ENCODE data around the gene PPAT.
A peak's percentile ranks its signal among the peaks of the same experiment; 100 is the strongest.

The PPAT gene

GRCh38 chr4:56406151-56406550 lies 29.3 kb downstream of the PPAT start:
- no peak for DNase-seq (ENCODE audit: low read depth, low spot score)
- no peak overlapping the region for H3K9ac ChIP-seq (ENCODE audit: insufficient read length, low read depth)
- H3K36me3 ChIP-seq (ENCODE audit: insufficient read depth, insufficient read length, low read length), result peaks cover 45% of the 10 kb centered on the region
- H3K4me1 ChIP-seq (ENCODE audit: insufficient read depth, insufficient read length), result no peaks in the 10 kb centered on the region
- H3K9me3 ChIP-seq (ENCODE audit: insufficient read depth, low read length), result no peaks in the 10 kb centered on the region
- H3K27me3 ChIP-seq (ENCODE audit: insufficient read depth, insufficient read length), result no peaks in the 10 kb centered on the region
- no peak overlapping the region for H3K4me3 ChIP-seq (ENCODE audit: insufficient read length, low read depth)
- no peak for TF ChIP-seq SUZ12 (IDR thresholded peaks at IDR 0.05; ENCODE audit: extremely low read depth, insufficient read depth, insufficient read length)
- no peak for TF ChIP-seq YY1 (IDR thresholded peaks at IDR 0.05; ENCODE audit: insufficient read depth, insufficient read length)
- TF ChIP-seq ZNF274 (IDR thresholded peaks at IDR 0.05; ENCODE audit: low read depth, low read length), result no peak

GRCh38 chr4:56405016-56405415 lies 30.4 kb downstream of the PPAT start:
- no peak overlapping the region for H3K4me3 ChIP-seq (ENCODE audit: insufficient read length, low read depth)
- H3K9me3 ChIP-seq (ENCODE audit: insufficient read depth, low read length), result no peaks in the 10 kb centered on the region
- no peaks in the 10 kb centered on the region for H3K27me3 ChIP-seq (ENCODE audit: insufficient read depth, insufficient read length)
- H3K36me3 ChIP-seq (ENCODE audit: insufficient read depth, insufficient read length, low read length), result peaks cover 54% of the 10 kb centered on the region
- no peak overlapping the region for H3K9ac ChIP-seq (ENCODE audit: insufficient read length, low read depth)
- no peaks in the 10 kb centered on the region for H3K4me1 ChIP-seq (ENCODE audit: insufficient read depth, insufficient read length)
- DNase-seq (ENCODE audit: low read depth, low spot score), result no peak
- TF ChIP-seq SUZ12 (IDR thresholded peaks at IDR 0.05; ENCODE audit: extremely low read depth, insufficient read depth, insufficient read length), result no peak

GRCh38 chr4:56400560-56400959 lies 34.9 kb downstream of the PPAT start:
- Histone ChIP-seq H3K9me3 (ENCODE audit: insufficient read depth, low read length) (no peaks in the 10 kb centered on the region), H3K27me3 (ENCODE audit: insufficient read depth, insufficient read length) (no peaks in the 10 kb centered on the region), H3K9ac (ENCODE audit: insufficient read length, low read depth) (no peak overlapping the region), H3K4me1 (ENCODE audit: insufficient read depth, insufficient read length) (no peaks in the 10 kb centered on the region), H3K36me3 (ENCODE audit: insufficient read depth, insufficient read length, low read length) (peaks cover 67% of the 10 kb centered on the region), H3K4me3 (ENCODE audit: insufficient read length, low read depth) (no peak overlapping the region)
- TF ChIP-seq SUZ12 (IDR thresholded peaks at IDR 0.05; ENCODE audit: extremely low read depth, insufficient read depth, insufficient read length) (no peak), ZNF274 (IDR thresholded peaks at IDR 0.05; ENCODE audit: low read depth, low read length) (no peak), YY1 (IDR thresholded peaks at IDR 0.05; ENCODE audit: insufficient read depth, insufficient read length) (no peak)
- peak; percentile 13 for DNase-seq (ENCODE audit: low read depth, low spot score)

GRCh38 chr4:56391270-56391669 lies 44.1 kb downstream of the PPAT start:
- H3K9ac ChIP-seq (ENCODE audit: insufficient read length, low read depth), result no peak overlapping the region
- no peaks in the 10 kb centered on the region for H3K27me3 ChIP-seq (ENCODE audit: insufficient read depth, insufficient read length)
- no peaks in the 10 kb centered on the region for H3K9me3 ChIP-seq (ENCODE audit: insufficient read depth, low read length)
- H3K36me3 ChIP-seq (ENCODE audit: insufficient read depth, insufficient read length, low read length), result peaks cover 26% of the 10 kb centered on the region
- no peak for TF ChIP-seq YY1 (IDR thresholded peaks at IDR 0.05; ENCODE audit: insufficient read depth, insufficient read length)
- no peak for TF ChIP-seq SUZ12 (IDR thresholded peaks at IDR 0.05; ENCODE audit: extremely low read depth, insufficient read depth, insufficient read length)
- TF ChIP-seq ZNF274 (IDR thresholded peaks at IDR 0.05; ENCODE audit: low read depth, low read length), result no peak
- H3K4me3 ChIP-seq (ENCODE audit: insufficient read length, low read depth), result no peak overlapping the region
- no peaks in the 10 kb centered on the region for H3K4me1 ChIP-seq (ENCODE audit: insufficient read depth, insufficient read length)
- no peak for DNase-seq (ENCODE audit: low read depth, low spot score)

DNA sequence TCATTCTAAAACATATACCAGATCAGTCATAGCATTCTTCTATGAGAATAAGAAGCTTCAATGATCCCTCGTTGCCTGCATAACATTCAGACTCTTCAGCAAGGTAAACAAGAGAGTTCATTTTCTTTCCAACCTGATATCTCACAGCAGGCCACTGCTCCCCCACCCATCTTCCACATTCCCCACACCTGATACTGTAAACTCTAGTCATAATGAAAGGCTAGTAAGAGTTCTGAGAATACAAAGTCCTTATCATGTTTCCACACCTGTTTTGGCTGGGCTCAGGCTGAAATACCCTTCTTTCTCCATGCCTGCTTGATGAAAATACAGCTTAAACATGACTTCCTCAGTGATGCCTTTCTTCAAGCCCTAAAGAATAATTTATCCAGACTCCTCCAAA lies 45.9 kb downstream of the PPAT start:
- Histone ChIP-seq H3K4me3 (ENCODE audit: insufficient read length, low read depth) (no peak overlapping the region), H3K4me1 (ENCODE audit: insufficient read depth, insufficient read length) (no peaks in the 10 kb centered on the region), H3K36me3 (ENCODE audit: insufficient read depth, insufficient read length, low read length) (peaks cover 18% of the 10 kb centered on the region), H3K27me3 (ENCODE audit: insufficient read depth, insufficient read length) (no peaks in the 10 kb centered on the region), H3K9ac (ENCODE audit: insufficient read length, low read depth) (no peak overlapping the region), H3K9me3 (ENCODE audit: insufficient read depth, low read length) (no peaks in the 10 kb centered on the region)
- no peak for DNase-seq (ENCODE audit: low read depth, low spot score)
- TF ChIP-seq SUZ12 (IDR thresholded peaks at IDR 0.05; ENCODE audit: extremely low read depth, insufficient read depth, insufficient read length) (no peak), YY1 (IDR thresholded peaks at IDR 0.05; ENCODE audit: insufficient read depth, insufficient read length) (no peak), ZNF274 (IDR thresholded peaks at IDR 0.05; ENCODE audit: low read depth, low read length) (no peak)

DNA sequence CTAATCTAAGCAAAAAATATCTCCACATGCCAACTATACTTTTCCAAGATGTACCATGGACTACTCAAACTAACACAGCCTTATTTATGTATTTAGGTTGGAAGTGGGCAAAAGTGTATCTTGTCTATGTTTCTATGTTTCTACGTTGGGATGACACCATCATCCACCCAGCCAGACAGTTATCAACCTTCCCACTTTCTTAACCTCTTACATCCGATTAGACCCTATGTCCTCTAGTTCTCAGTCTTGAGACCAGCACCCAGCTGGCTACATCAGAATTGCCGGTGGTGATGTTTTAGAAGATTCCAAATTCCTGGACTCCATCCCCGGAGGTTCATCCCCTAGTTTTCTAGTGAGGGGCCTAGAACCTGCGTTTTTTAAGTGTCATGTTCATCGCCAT lies 47.1 kb downstream of the PPAT start:
- DNase-seq (ENCODE audit: low read depth, low spot score), result no peak
- no peak for TF ChIP-seq ZNF274 (IDR thresholded peaks at IDR 0.05; ENCODE audit: low read depth, low read length)
- no peak for TF ChIP-seq SUZ12 (IDR thresholded peaks at IDR 0.05; ENCODE audit: extremely low read depth, insufficient read depth, insufficient read length)
- TF ChIP-seq YY1 (IDR thresholded peaks at IDR 0.05; ENCODE audit: insufficient read depth, insufficient read length), result no peak
- H3K9ac ChIP-seq (ENCODE audit: insufficient read length, low read depth), result peak overlapping the region; percentile 92

DNA sequence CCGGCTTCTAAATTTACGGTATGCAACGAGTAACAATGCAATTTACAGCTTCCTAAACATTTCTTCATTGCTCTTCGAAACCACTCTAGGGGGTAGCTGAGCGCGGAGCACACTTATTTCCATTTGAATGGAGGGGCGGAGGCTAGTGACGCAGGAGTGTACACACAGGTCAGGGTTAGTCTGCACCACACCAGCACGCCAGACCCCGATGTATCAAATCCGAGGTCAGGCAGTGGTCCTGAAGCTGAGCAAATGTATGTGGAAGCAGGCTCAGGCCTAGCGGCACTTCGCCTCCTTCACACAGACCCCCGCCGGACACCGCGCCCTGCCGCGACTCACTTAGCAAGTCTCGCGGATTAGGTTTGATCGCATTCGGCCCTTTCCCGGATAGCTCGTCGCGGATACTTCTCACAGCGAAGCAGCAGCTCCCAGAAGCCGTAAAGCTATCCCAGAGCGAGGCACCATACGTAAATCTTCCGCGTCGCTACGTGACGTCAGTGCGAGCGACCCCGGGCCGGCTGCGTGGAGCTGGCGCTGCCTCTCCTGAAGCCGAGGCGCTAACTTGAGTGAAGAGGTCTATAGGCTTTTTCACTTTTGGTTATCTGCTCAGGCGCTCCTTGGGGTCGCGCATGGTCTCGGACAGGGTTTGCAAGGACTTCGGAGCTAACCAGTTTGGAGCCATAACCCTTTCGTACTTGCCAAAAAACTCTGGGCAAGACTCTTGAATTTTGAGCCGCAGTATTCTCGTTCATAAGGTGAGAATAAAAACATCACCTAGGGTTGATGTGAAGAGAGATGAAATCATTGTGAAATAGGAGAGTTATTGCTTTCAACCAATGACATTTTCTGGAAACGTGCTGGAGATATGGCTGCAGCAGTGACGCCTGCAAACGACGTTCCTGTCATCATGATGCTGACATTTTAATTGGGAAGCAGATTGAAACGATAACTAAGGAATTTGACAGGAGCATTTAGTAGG lies 48.1 kb downstream of the PPAT start, which contains the start of gene AASDH:
TSS of gene AASDH (minus strand) at position 469 of the 979 bp plus-strand sequence. CDS start 3,192 bp downstream, outside the sequence.
- DNase-seq (ENCODE audit: low read depth, low spot score), result peak; percentile 81
- Histone ChIP-seq H3K9ac (ENCODE audit: insufficient read length, low read depth) (peak within 1 kb of the TSS; percentile 92), H3K4me3 (ENCODE audit: insufficient read length, low read depth) (peak within 1 kb of the TSS; percentile 82), H3K27me3 (ENCODE audit: insufficient read depth, insufficient read length) (no peaks in the 10 kb centered on the region), H3K4me1 (ENCODE audit: insufficient read depth, insufficient read length) (no peaks in the 10 kb centered on the region), H3K9me3 (ENCODE audit: insufficient read depth, low read length) (no peaks in the 10 kb centered on the region), H3K36me3 (ENCODE audit: insufficient read depth, insufficient read length, low read length) (peaks cover 8% of the 10 kb centered on the region)
- TF ChIP-seq SUZ12 (IDR thresholded peaks at IDR 0.05; ENCODE audit: extremely low read depth, insufficient read depth, insufficient read length) (no peak), ZNF274 (IDR thresholded peaks at IDR 0.05; ENCODE audit: low read depth, low read length) (no peak), YY1 (IDR thresholded peaks at IDR 0.05; ENCODE audit: insufficient read depth, insufficient read length) (no peak)

More for the DNA sequence above, 47.1 kb downstream of the PPAT start:
- Histone ChIP-seq H3K4me3 (ENCODE audit: insufficient read length, low read depth) (peak overlapping the region; percentile 82), H3K27me3 (ENCODE audit: insufficient read depth, insufficient read length) (no peaks in the 10 kb centered on the region), H3K36me3 (ENCODE audit: insufficient read depth, insufficient read length, low read length) (peaks cover 15% of the 10 kb centered on the region), H3K9me3 (ENCODE audit: insufficient read depth, low read length) (no peaks in the 10 kb centered on the region), H3K4me1 (ENCODE audit: insufficient read depth, insufficient read length) (no peaks in the 10 kb centered on the region)

All from NT2/D1 (cell line).